HG02588 (cell line): ENCODE data around the gene PABPC1L.
"Not testable (repeated sequence)": the region's sequence is repeated elsewhere in the genome, so short reads cannot be mapped to it uniquely, and the experiment has no call there.

Source experiments
- ATAC-seq: cut with Tn5 transposase; IDR thresholded peaks from one replicate; pipeline ENCODE4 v1.9.1; 2021; ENCODE audit warnings: mild to moderate bottlenecking, moderate library complexity; ENCODE audit not compliant: unreplicated experiment

Gene PABPC1L

GRCh38 chr20:44909872-44910689, at the start of gene PABPC1L:
Gene PABPC1L, plus strand, starts transcription at chr20:44910060. Its CDS starts 84 bp downstream, at chr20:44910144.
- peak; percentile 76 for ATAC-seq

GRCh38 chr20:44861531-44862006, 48.3 kb upstream of the PABPC1L start:
- ATAC-seq = no peak

GRCh38 chr20:44862286-44862685, 47.6 kb upstream of the PABPC1L start:
- no peak for ATAC-seq

GRCh38 chr20:44863365-44864084, 46.3 kb upstream of the PABPC1L start:
- ATAC-seq = not testable (repeated sequence)

GRCh38 chr20:44864493-44864892, 45.4 kb upstream of the PABPC1L start:
- not testable (repeated sequence) for ATAC-seq

DNA sequence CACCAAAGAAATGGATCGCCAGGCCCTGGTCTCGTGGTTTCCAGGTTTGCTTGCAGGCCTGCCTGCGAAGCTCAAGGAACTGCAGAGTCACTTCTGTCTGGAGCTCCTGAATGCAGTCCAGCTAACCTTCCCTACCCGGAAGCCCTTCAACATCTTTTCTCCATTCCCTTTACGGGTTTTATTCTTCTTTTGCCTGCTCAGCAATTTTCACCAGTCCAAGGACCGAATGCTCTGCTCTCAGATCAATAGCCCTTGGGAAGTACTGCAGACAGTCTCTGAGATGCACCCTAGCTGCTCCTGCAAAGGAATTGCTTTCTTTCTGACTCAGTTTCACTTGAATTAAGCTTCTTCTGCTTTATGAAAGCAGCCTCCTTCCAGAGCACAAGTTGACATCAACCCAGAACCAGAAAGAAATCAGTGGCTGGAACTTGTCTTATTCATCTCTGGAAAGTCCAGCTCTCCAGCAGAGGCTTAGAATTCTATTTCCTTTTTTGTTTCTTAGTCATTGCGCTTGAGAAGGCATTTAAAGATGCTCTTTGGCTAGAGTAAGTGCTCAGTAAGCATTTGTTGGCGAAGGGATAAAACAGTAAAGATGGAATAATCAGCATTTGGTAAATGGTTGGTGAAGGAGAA, 43.0 kb upstream of the PABPC1L start:
- ATAC-seq = no peak

- ATAC-seq = no peak
These were observed 40.4 kb upstream of the PABPC1L start for GRCh38 chr20:44869471-44869870.

- not testable (repeated sequence) for ATAC-seq
These were observed 27.5 kb upstream of the PABPC1L start for GRCh38 chr20:44882360-44882759.

- no peak for ATAC-seq
These were observed 26.5 kb upstream of the PABPC1L start for GRCh38 chr20:44883214-44883902.

GRCh38 chr20:44884907-44885391, 24.9 kb upstream of the PABPC1L start:
- ATAC-seq = no peak

DNA sequence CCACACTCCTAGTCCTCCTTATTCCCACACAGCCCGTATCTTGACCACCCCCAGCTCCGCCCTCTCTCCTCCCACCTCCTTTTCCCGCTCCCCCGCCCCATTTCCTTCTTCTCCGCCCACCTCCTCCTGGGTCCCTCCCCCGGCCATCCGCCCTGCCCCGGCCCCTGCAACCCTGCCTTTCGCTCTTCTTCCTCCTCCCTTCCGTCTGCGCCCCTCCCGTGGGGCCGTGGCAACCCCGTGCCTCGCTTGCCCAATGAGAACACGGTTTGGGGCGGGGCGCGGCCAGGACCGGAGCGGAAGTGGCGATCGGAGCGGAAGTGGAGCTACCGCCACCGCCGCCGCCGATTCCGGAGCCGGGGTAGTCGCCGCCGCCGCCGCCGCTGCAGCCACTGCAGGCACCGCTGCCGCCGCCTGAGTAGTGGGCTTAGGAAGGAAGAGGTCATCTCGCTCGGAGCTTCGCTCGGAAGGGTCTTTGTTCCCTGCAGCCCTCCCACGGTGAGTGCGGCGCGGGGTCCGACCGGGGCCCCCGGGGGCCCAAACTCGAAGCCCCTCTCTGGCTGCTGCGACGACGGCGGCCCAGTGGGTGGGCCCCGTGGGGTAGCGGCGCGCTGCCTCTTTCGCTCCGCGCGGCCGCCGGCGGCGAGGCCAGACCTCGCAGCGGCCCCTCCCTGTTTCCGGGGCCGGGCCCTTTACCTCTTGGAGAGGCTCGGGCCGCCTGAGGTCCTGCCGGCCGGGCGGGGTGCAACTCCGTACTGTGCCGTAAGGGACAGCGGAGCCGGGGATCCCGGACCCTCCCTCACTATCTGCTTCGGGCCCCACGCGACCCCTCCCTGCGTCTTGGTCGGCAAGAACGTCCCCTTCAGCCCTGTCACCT, 24.2 kb upstream of the PABPC1L start, which contains the start of gene YWHAB:
TSS of gene YWHAB (plus strand) at position 314 of the 874 bp plus-strand sequence. CDS start 15,829 bp downstream, outside the sequence.
- peak; percentile 87 for ATAC-seq

GRCh38 chr20:44886266-44886651, 23.6 kb upstream of the PABPC1L start:
- no peak for ATAC-seq

DNA sequence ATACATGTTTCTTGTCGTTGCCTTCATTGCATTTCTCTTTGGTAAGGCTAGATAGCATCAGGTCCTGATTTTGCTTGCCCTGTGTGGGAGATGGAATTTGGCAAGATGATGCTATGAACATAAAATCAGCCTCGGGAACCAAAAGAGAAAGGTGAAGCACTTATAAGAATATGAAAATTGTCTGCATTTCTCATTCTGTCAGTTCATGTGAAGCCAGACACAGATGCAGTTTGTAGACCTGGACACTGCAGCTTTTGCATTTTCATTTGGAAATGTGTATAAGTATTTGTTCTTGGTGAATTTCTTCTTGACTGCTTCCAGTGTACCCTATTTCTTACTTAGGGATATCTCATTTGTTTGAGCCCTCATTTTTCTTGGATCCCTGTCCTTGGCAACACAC, 23.0 kb upstream of the PABPC1L start:
- ATAC-seq = no peak

GRCh38 chr20:44887466-44887865, 22.4 kb upstream of the PABPC1L start:
- ATAC-seq = no peak

DNA sequence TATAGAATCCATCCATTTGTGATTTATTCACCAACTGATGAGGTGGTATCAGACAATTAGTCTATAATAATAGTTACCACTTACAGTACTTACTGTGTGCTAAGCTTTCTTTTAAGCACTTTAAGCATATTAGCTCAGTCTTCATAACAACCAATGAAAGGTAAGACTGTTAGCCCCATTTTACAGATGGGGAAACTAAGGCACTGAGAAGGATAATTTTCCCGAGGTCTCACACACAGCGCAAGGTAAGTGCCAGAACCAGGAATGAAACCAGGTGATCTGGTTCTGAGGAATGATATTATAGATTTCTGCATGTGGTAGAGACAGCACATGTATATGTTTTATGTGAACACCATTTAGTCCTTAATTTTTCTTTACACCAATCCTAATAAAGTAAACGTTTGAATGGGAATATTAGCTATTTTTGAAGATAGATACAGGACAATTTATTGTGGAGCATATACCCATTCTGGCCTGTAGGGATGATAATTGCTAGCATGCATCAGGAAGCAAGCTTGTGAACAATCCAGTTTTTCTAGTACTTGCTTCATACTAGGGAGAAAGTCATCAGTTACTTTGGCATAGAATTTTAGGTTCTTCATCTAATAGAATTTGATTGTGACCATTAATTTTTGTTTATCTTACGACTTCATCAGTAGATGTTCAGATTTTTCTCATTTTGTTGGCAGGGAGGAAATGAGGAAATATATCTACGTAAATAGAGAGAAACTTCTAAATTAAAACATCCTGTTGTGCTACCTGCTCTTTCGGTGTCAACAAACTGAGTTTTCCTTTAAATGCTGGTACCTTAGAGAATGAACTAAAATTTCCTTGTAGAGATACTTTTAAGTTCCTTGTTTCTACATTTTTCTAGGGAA, 21.4 kb upstream of the PABPC1L start:
- no peak for ATAC-seq

- no peak for ATAC-seq
These were observed 18.0 kb upstream of the PABPC1L start for GRCh38 chr20:44891826-44892225.

GRCh38 chr20:44894959-44895358, 14.9 kb upstream of the PABPC1L start:
- ATAC-seq = no peak

- no peak for ATAC-seq
These were observed 13.3 kb upstream of the PABPC1L start for GRCh38 chr20:44896583-44896982.

GRCh38 chr20:44897133-44897532, 12.7 kb upstream of the PABPC1L start:
- no peak for ATAC-seq
